SK-N-MC (cell line): ENCODE measurements around the gene RNF8.
"Not testable (repeated sequence)": the region's sequence is repeated elsewhere in the genome, so short reads cannot be mapped to it uniquely, and the experiment has no call there.

ENCODE experiments used
- DNase-seq: peaks from one replicate; pipeline ENCODE4 v3.0.0-alpha.2; 2011; ENCODE audit warnings: low read depth, low spot score
- H3K27ac ChIP-seq: fragments of 200-600 bp; sonication (generic); 2 replicates; pipeline ENCODE4 v1.5.1; 2016; ENCODE audit warnings: mixed run types
- H3K36me3 ChIP-seq: fragments of 200-600 bp; sonication (generic); 2 replicates; pipeline ENCODE4 v1.6.1; 2017; ENCODE audit warnings: antibody characterized with exemption, low read length, mixed read lengths; ENCODE audit not compliant: insufficient read depth
- H3K4me3 ChIP-seq: fragments of 200-600 bp; sonication (generic); 2 replicates; pipeline ENCODE4 v1.5.1; 2016
- H3K9ac ChIP-seq: fragments of 200-600 bp; sonication (generic); 2 replicates; pipeline ENCODE4 v1.8.0; 2017; ENCODE audit warnings: mixed run types, mixed read lengths; ENCODE audit not compliant: insufficient read length
- H3K9me3 ChIP-seq: fragments of 200-600 bp; sonication (generic); 2 replicates; pipeline ENCODE4 v1.6.1; 2017; ENCODE audit warnings: low read depth, mild to moderate bottlenecking, antibody characterized with exemption, low read length, moderate library complexity, mixed read lengths
- EZH2 ChIP-seq: fragments of 200-600 bp; sonication (generic); IDR thresholded peaks from one replicate; pipeline ENCODE4 v1.6.1; 2017; ENCODE audit warnings: antibody characterized with exemption
- FOXP2 ChIP-seq: optimal IDR thresholded peaks from 2 replicates; pipeline ENCODE3; 2011; ENCODE audit warnings: mild to moderate bottlenecking, moderate library complexity; ENCODE audit not compliant: insufficient read depth; ENCODE audit errors: extremely low read length, control extremely low read depth
- POLR2AphosphoS5 ChIP-seq: IDR thresholded peaks from 2 replicates; pipeline ENCODE4 v1.6.1; 2012; ENCODE audit warnings: mild to moderate bottlenecking, low read depth, low read length, borderline replicate concordance

Gene RNF8

DNA sequence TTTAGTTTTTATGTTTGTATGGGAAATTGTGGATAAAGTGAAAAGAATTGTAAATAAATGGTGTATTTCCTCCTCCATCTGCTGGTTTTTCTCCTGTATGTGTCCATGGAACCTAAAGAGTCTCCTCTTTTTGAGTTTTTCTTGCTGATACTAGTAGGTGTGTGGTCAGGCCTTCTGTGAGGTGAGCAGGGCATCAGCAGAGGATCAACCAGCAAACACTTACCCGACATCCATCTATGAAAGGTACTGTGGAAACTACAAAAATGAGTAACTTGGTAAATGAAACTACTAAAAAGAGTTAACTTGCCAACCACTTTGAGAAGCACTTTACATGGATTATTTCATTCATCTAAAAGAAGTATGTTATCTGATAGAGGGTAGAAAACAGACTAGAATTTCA lies 20.9 kb upstream of the RNF8 start:
- no peak overlapping the region for H3K27ac ChIP-seq
- TF ChIP-seq POLR2AphosphoS5 (no peak), EZH2 (no peak), FOXP2 (no peak)
- no peak for DNase-seq
- H3K4me3 ChIP-seq, result no peak overlapping the region
- H3K36me3 ChIP-seq, result peaks cover 7% of the 10 kb centered on the region; the same call in 1 of the 2 replicates
- no peaks in the 10 kb centered on the region for H3K9me3 ChIP-seq
- no peak overlapping the region for H3K9ac ChIP-seq

DNA sequence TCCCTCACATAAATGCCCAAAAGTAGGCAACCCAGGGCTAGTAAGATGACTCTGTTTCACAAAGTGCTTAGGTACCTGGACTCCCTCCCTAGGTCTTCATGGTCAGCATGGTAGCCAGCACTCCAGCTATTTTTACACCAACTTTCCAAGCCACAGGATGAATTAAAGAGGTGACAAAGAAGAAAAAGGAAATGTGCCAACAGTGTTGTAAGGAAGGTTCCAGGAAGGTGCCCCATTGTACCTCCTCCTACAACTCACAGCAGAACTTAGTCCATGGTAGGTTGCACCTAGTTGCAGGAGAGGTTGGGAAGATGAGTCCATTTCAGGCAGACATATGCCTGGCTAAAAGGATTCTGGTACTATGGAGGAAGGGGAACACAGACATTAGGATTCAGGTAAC lies 19.7 kb upstream of the RNF8 start:
- H3K27ac ChIP-seq, result no peak overlapping the region
- H3K4me3 ChIP-seq, result no peak overlapping the region
- TF ChIP-seq POLR2AphosphoS5 (no peak), EZH2 (no peak), FOXP2 (no peak)
- H3K36me3 ChIP-seq, result peaks cover 7% of the 10 kb centered on the region; the same call in 1 of the 2 replicates
- no peaks in the 10 kb centered on the region for H3K9me3 ChIP-seq
- H3K9ac ChIP-seq, result no peak overlapping the region
- no peak for DNase-seq

DNA sequence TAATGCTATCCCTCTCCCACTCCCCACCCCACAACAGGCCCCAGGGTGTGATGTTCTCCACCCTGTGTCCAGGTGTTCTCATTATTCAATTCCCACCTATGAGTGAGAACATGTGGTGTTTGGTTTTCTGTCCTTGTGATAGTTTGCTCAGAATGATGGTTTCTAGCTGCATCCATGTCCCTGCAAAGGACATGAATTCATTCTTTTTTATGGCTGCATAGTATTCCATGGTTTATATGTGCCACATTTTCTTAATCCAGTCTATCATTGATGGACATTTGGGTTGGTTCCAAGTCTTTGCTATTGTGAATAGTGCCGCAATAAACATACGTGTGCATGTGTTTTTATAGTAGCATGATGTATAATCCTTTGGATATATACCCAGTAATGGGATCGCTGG lies 15.5 kb upstream of the RNF8 start:
- DNase-seq, H3K36me3 ChIP-seq, H3K4me3 ChIP-seq, H3K27ac ChIP-seq, H3K9ac ChIP-seq, H3K9me3 ChIP-seq: not testable (repeated sequence)

DNA sequence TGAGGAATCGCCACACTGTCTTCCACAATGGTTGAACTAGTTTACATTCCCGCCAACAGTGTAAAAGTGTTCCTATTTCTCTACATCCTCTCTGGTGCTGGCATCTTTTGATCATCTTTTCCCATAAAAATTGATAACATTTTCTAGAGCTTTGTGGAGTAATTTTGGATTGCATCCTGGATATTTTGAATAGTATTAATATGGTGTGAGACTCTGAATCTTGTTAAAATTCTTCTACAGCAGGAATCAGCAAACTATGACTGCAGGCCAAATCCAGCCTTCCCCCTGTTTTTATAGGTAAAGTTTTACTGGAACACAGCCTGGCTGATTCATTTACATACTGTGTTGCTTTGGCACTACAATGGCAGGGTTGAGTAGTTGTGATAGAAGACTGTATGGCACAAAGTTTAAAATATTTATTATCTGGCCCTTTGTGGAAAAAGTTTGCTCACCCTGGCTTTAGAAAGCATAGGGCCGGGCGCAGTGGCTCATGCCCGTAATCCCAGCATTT lies 15.0 kb upstream of the RNF8 start:
- TF ChIP-seq FOXP2, result no peak
- TF ChIP-seq POLR2AphosphoS5, result no peak
- no peak for TF ChIP-seq EZH2
- Histone ChIP-seq H3K27ac (no peak overlapping the region), H3K36me3 (no peaks in the 10 kb centered on the region), H3K4me3 (no peak overlapping the region), H3K9ac (no peak overlapping the region), H3K9me3 (no peaks in the 10 kb centered on the region)
- DNase-seq, result no peak

DNA sequence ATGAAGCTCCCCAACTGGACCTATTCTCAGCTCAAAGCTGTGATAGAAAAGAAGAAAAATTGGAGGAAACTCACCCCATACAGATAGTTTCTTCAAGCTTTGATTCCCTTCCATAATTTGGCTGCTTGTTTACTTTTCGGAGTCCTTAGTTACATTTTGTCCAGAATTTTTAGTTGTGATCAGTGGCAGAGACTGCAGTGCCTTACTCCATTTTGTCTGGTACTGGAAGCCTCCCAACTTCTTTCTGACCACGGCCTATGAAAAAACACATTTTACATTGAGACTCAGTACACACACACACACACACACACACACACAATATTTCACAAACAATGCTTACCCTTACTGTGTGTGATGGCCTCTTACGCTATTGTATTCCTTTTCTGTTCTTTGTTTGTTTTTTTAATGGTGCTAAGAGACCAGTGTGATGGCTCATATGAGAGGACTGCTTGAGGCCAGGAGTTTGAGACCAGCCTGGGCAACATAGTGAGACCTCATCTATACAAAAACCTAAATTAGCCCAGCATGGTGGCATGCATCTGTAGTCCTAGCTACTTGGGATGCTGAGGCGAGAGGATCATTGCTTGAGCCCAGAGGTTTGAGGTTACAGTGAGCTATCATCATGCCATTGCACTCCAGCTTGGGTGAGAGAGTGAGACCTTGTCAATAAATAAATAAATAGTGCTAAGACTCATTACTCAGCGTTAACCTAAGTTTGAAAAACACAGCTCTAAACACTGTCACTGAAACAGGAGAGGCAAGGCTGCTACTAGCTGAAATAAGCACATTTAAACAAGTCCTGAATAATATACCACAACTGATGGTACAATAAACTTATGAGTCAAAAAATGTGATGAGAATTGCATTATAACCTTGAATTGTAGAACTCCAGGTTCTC lies 13.8 kb upstream of the RNF8 start:
- no peak for DNase-seq
- Histone ChIP-seq H3K36me3 (no peaks in the 10 kb centered on the region), H3K9me3 (no peaks in the 10 kb centered on the region), H3K9ac (no peak overlapping the region), H3K4me3 (no peak overlapping the region), H3K27ac (no peak overlapping the region)
- TF ChIP-seq POLR2AphosphoS5 (no peak), EZH2 (no peak), FOXP2 (no peak)

DNA sequence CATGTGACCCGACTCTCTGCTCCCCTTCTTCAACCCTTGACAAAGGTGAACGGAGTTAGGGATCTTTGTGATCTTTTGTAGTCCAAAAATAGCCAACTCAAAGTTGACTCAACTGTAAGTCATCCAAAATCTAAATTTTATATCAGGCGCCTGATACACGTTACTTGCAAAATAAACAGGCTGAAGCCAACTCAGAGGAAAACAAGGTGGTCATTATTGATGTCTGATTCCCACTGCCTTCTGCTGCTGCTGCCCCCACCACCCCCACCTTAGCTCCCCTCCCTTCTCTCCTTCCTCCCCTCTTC lies 13.2 kb upstream of the RNF8 start:
- no peak for DNase-seq
- Histone ChIP-seq H3K4me3 (no peak overlapping the region), H3K36me3 (no peaks in the 10 kb centered on the region), H3K9ac (no peak overlapping the region), H3K9me3 (no peaks in the 10 kb centered on the region), H3K27ac (no peak overlapping the region)
- no peak for TF ChIP-seq POLR2AphosphoS5
- no peak for TF ChIP-seq EZH2
- TF ChIP-seq FOXP2, result no peak

DNA sequence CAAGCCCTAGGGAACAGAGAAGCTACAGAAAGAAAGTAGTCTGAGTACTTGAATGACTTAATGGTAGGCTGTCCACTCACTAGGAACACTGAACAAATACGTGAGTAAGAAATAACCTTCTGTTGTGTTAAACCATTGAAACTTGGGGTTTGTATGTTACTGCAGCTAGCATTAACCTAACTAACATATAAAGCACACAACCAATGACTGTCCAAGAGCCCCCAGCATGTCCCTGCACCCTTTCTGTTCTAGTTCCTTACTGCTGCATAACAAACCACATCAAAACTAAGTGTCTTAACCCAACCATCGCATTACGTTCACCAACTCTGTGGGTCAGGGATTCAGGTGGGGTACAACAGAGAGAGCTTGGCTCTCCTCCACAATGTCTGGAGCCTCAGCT lies 10.5 kb upstream of the RNF8 start:
- Histone ChIP-seq H3K9ac (no peak overlapping the region), H3K36me3 (no peaks in the 10 kb centered on the region), H3K9me3 (no peaks in the 10 kb centered on the region), H3K27ac (no peak overlapping the region), H3K4me3 (no peak overlapping the region)
- no peak for DNase-seq
- no peak for TF ChIP-seq FOXP2
- TF ChIP-seq EZH2, result no peak
- no peak for TF ChIP-seq POLR2AphosphoS5

DNA sequence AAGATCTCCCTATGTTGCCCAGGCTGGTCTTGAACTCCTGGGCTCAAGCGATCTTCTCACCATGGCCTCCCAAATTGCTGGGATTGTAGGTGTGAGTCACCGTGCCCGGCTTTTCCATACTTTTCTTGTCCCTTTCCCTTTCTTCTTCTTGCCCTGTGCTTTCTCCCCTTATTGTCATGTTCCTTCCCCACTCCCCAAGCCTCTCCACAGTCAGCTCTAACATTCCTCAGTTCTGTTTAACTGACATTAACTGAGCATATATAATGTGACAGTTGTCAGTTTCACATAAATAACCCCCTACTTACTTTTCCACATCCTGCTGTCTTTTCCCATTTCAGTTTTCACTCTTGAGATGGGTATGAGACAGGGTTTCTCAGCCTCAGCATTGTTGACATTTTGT lies 9.5 kb upstream of the RNF8 start:
- no peaks in the 10 kb centered on the region for H3K9me3 ChIP-seq
- H3K27ac ChIP-seq, result no peak overlapping the region
- no peak for TF ChIP-seq EZH2
- TF ChIP-seq FOXP2, result no peak
- TF ChIP-seq POLR2AphosphoS5, result no peak
- no peak overlapping the region for H3K9ac ChIP-seq
- H3K4me3 ChIP-seq, result no peak overlapping the region
- H3K36me3 ChIP-seq, result no peaks in the 10 kb centered on the region
- DNase-seq, result no peak

DNA sequence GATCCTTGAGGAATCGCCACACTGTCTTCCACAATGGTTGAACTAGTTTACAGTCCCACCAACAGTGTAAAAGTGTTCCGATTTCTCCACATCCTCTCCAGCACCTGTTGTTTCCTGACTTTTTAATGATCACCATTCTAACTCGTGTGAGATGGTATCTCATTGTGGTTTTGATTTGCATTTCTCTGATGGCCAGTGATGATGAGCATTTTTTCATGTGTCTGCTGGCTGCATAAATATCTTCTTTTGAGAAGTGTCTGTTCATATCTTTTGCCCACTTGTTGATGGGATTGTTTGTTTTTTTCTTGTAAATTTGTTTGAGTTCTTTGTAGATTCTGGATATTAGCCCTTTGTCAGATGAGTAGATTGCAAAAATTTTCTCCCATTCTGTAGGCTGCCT lies 8.0 kb upstream of the RNF8 start:
- DNase-seq, H3K36me3 ChIP-seq, H3K27ac ChIP-seq, H3K4me3 ChIP-seq, H3K9me3 ChIP-seq, H3K9ac ChIP-seq: not testable (repeated sequence)
